Natural killer cell (primary cell): ENCODE data around the gene CHFR. TPM values are rescaled to one million over a fixed set of nuclear protein-coding genes. Genes with fewer than 3 reads are reported as not detected.
"Not testable (repeated sequence)": the region's sequence is repeated elsewhere in the genome, so short reads cannot be mapped to it uniquely, and the experiment has no call there.

Source experiments
- ATAC-seq, 3 donors: fragments of 150-1000 bp in 2 of 3; fragments of 200-7000 bp in 1 of 3; cut with Tn5 transposase; 1 replicate in 1 of 3; 2 replicates in 2 of 3; pipeline ENCODE4 v1.10.0; 2021; ENCODE audit warnings: mild to moderate bottlenecking in 2 of 3, moderate library complexity in 2 of 3
- DNase-seq, 2 donors: peaks; one replicate each; pipeline versions ENCODE4 v3.0.0 to v3.0.0-alpha.2; 2013 to 2021; ENCODE audit warnings: mixed read lengths in 1 of 2
- H3K27ac ChIP-seq: one replicate; pipeline ENCODE4 v1.5.1; 2013; ENCODE audit warnings: mild to moderate bottlenecking, low read length
- H3K27me3 ChIP-seq: one replicate; pipeline ENCODE4 v1.6.1; 2013; ENCODE audit warnings: low read length; ENCODE audit not compliant: control insufficient read depth, insufficient read depth
- H3K36me3 ChIP-seq: one replicate; pipeline ENCODE4 v1.6.1; 2013; ENCODE audit warnings: low read length; ENCODE audit not compliant: control insufficient read depth, insufficient read depth
- H3K4me1 ChIP-seq: one replicate; pipeline ENCODE4 v1.6.1; 2013; ENCODE audit warnings: low read length; ENCODE audit not compliant: control insufficient read depth, insufficient read depth
- H3K4me3 ChIP-seq: one replicate; pipeline ENCODE4 v1.5.1; 2013; ENCODE audit warnings: low read length
- H3K9me3 ChIP-seq: one replicate; pipeline ENCODE4 v1.6.1; 2013; ENCODE audit warnings: low read length; ENCODE audit not compliant: control insufficient read depth, insufficient read depth
- H3K27ac Mint-ChIP-seq, 2 donors: one replicate each; pipeline ENCODE4 v1.8.0; 2022; ENCODE audit warnings: mild to moderate bottlenecking in 2 of 2, mixed read lengths in 2 of 2, moderate library complexity in 1 of 2
- H3K27me3 Mint-ChIP-seq, 2 donors: one replicate each; pipeline ENCODE4 v1.8.0; 2022; ENCODE audit warnings: low read depth in 2 of 2, mixed read lengths in 2 of 2
- H3K36me3 Mint-ChIP-seq: one replicate; pipeline ENCODE4 v1.8.0; 2022; ENCODE audit warnings: mixed read lengths
- H3K4me1 Mint-ChIP-seq, 2 donors: one replicate each; pipeline ENCODE4 v1.8.0; 2022; ENCODE audit warnings: mixed read lengths in 2 of 2
- H3K4me3 Mint-ChIP-seq: one replicate; pipeline ENCODE4 v1.8.0; 2022; ENCODE audit warnings: mild to moderate bottlenecking, moderate library complexity, mixed read lengths
- H3K9me3 Mint-ChIP-seq, 2 donors: one replicate each; pipeline ENCODE4 v1.8.0; 2022; ENCODE audit warnings: mixed read lengths in 2 of 2
- whole genome bisulfite sequencing: methylation state at CpG from one replicate; pipeline ENCODE4 v1.1.7; 2013; ENCODE audit warnings: missing lambda C conversion rate; ENCODE audit not compliant: insufficient coverage; 5-methylcytosine and 5-hydroxymethylcytosine counted together
- intact Hi-C: fragments of 100-400 bp; cut with micrococcal nuclease; formaldehyde crosslinking; loops from one replicate; pipeline ENCODE4 v1.14.2; 2022
- total RNA-seq, 4 donors: library from RNA; stranded (reverse); fragments of 120-200 nt in 1 of 4; gene quantifications; one replicate each; pipeline versions ENCODE4 v1.2.3 to v1.2.4, GENCODE V29; 2013 to 2022
- TF ChIP-seq, protein P1 (sequence below): fragments of 200-600 bp; IDR thresholded peaks from one replicate; pipeline ENCODE4 v1.8.0; 2022; ENCODE audit warnings: antibody characterized with exemption

Gene CHFR
- total RNA-seq, 3 donors from 2014 or later (not counting 1 experiment from before 2014, with no cell fraction given): 161 to 170 (median 168) TPM

DNA sequence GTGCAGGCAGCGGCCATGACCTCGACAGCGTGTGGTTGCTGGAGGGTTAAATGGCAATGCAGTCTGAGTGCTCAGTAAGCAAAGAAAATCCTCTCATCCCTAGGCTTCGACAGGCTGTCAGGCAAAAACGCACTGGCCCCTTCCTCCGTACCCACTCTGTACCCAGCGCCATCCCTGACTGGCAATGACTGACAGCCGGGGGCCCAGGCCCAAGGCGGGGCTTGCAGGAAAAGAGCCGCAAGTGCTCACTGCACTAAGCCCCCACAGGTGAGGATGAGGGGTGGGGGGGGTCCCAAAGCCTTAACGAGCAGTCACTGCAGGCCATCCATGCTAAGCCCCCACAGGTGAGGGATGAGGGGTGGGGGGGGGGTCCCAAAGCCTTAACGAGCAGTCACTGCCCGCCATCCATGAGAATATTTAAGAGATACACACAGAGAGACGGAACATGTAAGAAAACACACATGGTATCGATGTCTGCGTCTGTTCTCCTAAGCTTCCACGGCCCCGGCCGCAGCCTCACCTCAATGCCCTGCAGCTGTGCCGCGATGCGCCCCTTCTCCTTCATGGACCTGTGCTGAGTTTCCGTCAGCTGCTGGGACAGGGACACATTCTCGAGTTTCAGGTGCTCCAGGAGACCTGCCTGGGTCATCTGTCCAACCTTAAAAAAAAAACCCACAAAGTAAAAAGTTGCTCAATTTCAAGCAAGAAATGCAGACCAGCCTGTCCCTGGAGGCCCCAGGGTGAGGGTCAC is 89.4 kb downstream of the CHFR start:
- no peaks in the 10 kb centered on the region for H3K4me1 ChIP-seq
- no peak overlapping the region for H3K4me3 ChIP-seq
- H3K36me3 ChIP-seq: peaks cover 60% of the 10 kb centered on the region
- Mint-ChIP-seq H3K4me3 (no peak overlapping the region), H3K4me1 (no peaks in the 10 kb centered on the region), H3K27me3 (no peaks in the 10 kb centered on the region), H3K27ac (no peak overlapping the region), H3K9me3 (no peaks in the 10 kb centered on the region), H3K36me3 (no peaks in the 10 kb centered on the region)
- intact Hi-C loops: no loop called here
- TF ChIP-seq, protein P1, sequence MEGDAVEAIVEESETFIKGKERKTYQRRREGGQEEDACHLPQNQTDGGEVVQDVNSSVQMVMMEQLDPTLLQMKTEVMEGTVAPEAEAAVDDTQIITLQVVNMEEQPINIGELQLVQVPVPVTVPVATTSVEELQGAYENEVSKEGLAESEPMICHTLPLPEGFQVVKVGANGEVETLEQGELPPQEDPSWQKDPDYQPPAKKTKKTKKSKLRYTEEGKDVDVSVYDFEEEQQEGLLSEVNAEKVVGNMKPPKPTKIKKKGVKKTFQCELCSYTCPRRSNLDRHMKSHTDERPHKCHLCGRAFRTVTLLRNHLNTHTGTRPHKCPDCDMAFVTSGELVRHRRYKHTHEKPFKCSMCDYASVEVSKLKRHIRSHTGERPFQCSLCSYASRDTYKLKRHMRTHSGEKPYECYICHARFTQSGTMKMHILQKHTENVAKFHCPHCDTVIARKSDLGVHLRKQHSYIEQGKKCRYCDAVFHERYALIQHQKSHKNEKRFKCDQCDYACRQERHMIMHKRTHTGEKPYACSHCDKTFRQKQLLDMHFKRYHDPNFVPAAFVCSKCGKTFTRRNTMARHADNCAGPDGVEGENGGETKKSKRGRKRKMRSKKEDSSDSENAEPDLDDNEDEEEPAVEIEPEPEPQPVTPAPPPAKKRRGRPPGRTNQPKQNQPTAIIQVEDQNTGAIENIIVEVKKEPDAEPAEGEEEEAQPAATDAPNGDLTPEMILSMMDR: no peak
- no peak for ATAC-seq
- H3K27ac ChIP-seq: no peak overlapping the region
- 98% methylated on average over 24 of the region's 24 CpGs for whole genome bisulfite sequencing
- H3K9me3 ChIP-seq: no peaks in the 10 kb centered on the region
- no peaks in the 10 kb centered on the region for H3K27me3 ChIP-seq
- no peak for DNase-seq

DNA sequence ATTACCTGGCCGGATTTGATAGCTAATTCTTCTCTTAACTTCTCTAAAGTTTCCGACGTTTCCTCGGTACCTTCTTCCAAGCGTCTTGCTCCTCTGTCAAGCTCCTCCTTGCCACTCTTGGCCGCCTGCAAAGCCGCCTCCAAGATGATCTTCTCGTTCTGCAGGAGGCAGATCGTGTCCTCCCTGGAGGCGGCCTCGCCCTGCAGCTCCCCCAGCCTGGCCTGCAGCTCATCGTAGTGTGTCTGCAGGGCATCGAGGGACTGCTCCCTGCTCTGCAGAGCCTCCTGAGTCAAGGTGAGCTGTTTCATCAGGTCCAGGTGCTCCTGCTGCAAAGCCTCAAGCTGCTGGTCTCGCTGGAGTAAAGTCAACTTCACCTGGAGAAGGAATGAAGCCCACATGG is 91.6 kb downstream of the CHFR start:
- ATAC-seq: no peak
- H3K9me3 Mint-ChIP-seq: no peaks in the 10 kb centered on the region
- H3K4me1 Mint-ChIP-seq: peaks cover 0 to 9% of the 10 kb centered on the region in 2 donors
- no peaks in the 10 kb centered on the region for H3K36me3 Mint-ChIP-seq
- H3K27ac Mint-ChIP-seq: no peak overlapping the region
- Histone ChIP-seq H3K4me3 (no peak overlapping the region), H3K4me1 (no peaks in the 10 kb centered on the region), H3K27ac (no peak overlapping the region), H3K9me3 (no peaks in the 10 kb centered on the region), H3K27me3 (no peaks in the 10 kb centered on the region), H3K36me3 (peaks cover 49% of the 10 kb centered on the region)
- WGBS: 97% methylated on average over 14 of the region's 14 CpGs
- DNase-seq: no peak
- no peak overlapping the region for H3K4me3 Mint-ChIP-seq
- TF ChIP-seq, protein P1: no peak
- no peaks in the 10 kb centered on the region for H3K27me3 Mint-ChIP-seq
- intact Hi-C loops: no loop called here

DNA sequence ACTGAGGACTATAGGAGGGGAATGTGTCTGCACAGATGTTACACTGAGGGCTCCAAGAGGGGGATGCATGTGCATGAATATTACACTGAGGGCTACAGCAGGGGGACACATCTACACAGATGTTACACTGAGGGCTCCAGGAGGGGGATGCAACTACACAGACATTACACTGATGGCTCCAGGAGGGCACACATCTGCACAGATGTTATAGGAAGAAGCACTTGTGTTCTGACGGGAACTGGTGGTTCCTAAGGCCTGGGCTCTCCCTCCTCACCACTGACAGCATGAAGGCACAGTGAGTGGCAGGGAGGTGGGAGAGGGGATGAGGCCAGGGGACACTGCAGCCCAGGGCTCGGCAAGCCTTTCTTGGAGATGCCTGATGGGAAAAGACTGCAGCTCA is 95.5 kb downstream of the CHFR start:
- H3K27me3 ChIP-seq, DNase-seq, H3K4me3 Mint-ChIP-seq, H3K9me3 Mint-ChIP-seq, H3K27me3 Mint-ChIP-seq, H3K4me3 ChIP-seq, H3K36me3 Mint-ChIP-seq, H3K4me1 Mint-ChIP-seq, H3K27ac ChIP-seq, H3K27ac Mint-ChIP-seq, H3K4me1 ChIP-seq, intact Hi-C loops, ATAC-seq, H3K9me3 ChIP-seq: not testable (repeated sequence)
- peaks cover 49% of the 10 kb centered on the region for H3K36me3 ChIP-seq
- 94% methylated on average over 2 of the region's 2 CpGs for WGBS

DNA sequence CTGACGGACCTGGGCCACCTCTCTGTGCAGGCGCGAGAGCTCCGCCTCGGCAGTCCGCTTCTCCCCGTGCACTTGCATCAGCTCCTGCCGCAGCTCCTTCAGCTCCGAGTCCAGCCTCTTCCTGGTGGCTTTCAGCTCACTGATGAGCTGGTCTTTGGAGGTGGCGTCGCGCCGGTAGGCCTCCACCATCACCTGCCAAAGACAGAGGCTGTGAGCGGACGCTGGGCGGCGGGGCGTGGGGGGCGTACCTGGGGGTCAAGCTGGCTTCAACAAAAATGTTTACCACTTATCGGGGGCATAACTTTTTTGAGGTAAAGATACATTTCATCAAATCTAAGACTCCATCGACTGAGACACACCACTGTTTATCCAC is 98.3 kb downstream of the CHFR start:
- no peaks in the 10 kb centered on the region for H3K4me1 ChIP-seq
- H3K27ac Mint-ChIP-seq: no peak overlapping the region
- H3K9me3 ChIP-seq: no peaks in the 10 kb centered on the region
- H3K27ac ChIP-seq: no peak overlapping the region
- H3K4me1 Mint-ChIP-seq: peaks cover 0 to 9% of the 10 kb centered on the region in 2 donors
- no peak overlapping the region for H3K4me3 ChIP-seq
- no peaks in the 10 kb centered on the region for H3K27me3 Mint-ChIP-seq
- no peak for DNase-seq
- TF ChIP-seq, protein P1: no peak
- H3K9me3 Mint-ChIP-seq: no peaks in the 10 kb centered on the region
- no peaks in the 10 kb centered on the region for H3K36me3 Mint-ChIP-seq
- no peak overlapping the region for H3K4me3 Mint-ChIP-seq
- peaks cover 45% of the 10 kb centered on the region for H3K36me3 ChIP-seq
- 95% methylated on average over 21 of the region's 21 CpGs for whole genome bisulfite sequencing
- ATAC-seq: no peak
- H3K27me3 ChIP-seq: no peaks in the 10 kb centered on the region
- intact Hi-C loops: no loop called here
